GM23338 (cell line): ENCODE measurements around the gene CSGALNACT2. TPM values are rescaled to one million over a fixed set of nuclear protein-coding genes. Genes with fewer than 3 reads are reported as not detected.

Experiments
- ATAC-seq: fragments of 200-7000 bp; cut with Tn5 transposase; 3 replicates; pipeline ENCODE4 v1.9.1; 2020
- DNase-seq: peaks from one replicate; pipeline ENCODE4 v3.0.0-alpha.2; 2015; ENCODE audit warnings: low spot score
- H2AFZ ChIP-seq: fragments of 200-600 bp; sonication (generic); 2 replicates; pipeline ENCODE4 v1.8.0; 2016; ENCODE audit warnings: antibody characterized with exemption, mild to moderate bottlenecking, moderate library complexity
- H3F3A ChIP-seq: fragments of 200-600 bp; sonication (generic); replicated peaks from 2 replicates; pipeline ENCODE4 v1.8.0; 2017; ENCODE audit warnings: antibody characterized with exemption, mixed run types, low read depth
- H3K27ac ChIP-seq: fragments of 200-600 bp; sonication (generic); 2 replicates; pipeline ENCODE4 v1.6.1; 2016; ENCODE audit warnings: low read depth
- H3K27me3 ChIP-seq: fragments of 200-600 bp; sonication (generic); 2 replicates; pipeline ENCODE4 v1.8.0; 2016; ENCODE audit warnings: mild to moderate bottlenecking, mixed run types, moderate library complexity; ENCODE audit not compliant: insufficient read depth
- H3K36me3 ChIP-seq: fragments of 200-600 bp; sonication (generic); 2 replicates; pipeline ENCODE4 v1.8.0; 2016; ENCODE audit warnings: mild to moderate bottlenecking; ENCODE audit not compliant: insufficient read depth
- H3K4me1 ChIP-seq: fragments of 200-600 bp; sonication (generic); 2 replicates; pipeline ENCODE4 v1.8.0; 2016; ENCODE audit warnings: mild to moderate bottlenecking, moderate library complexity; ENCODE audit not compliant: insufficient read depth
- H3K4me2 ChIP-seq: fragments of 200-600 bp; sonication (generic); 2 replicates; pipeline ENCODE4 v1.7.1; 2017; ENCODE audit warnings: mixed run types
- H3K4me3 ChIP-seq: fragments of 200-600 bp; sonication (generic); 2 replicates; pipeline ENCODE4 v1.6.1; 2016; ENCODE audit warnings: mixed run types
- H3K79me2 ChIP-seq: fragments of 200-600 bp; sonication (generic); replicated peaks from 2 replicates; pipeline ENCODE4 v1.8.0; 2017; ENCODE audit warnings: mild to moderate bottlenecking; ENCODE audit not compliant: insufficient read depth
- H3K9me2 ChIP-seq: fragments of 200-600 bp; sonication (generic); 2 replicates; pipeline ENCODE4 v1.8.0; 2017; ENCODE audit not compliant: insufficient read depth
- H4K20me1 ChIP-seq: fragments of 200-600 bp; sonication (generic); replicated peaks from 2 replicates; pipeline ENCODE4 v1.8.0; 2017; ENCODE audit warnings: mild to moderate bottlenecking; ENCODE audit not compliant: insufficient read depth
- H3K27ac Mint-ChIP-seq: 2 replicates; pipeline ENCODE4 v1.8.0; 2020; ENCODE audit warnings: inconsistent platforms, mild to moderate bottlenecking, moderate library complexity, mixed read lengths
- H3K27me3 Mint-ChIP-seq: 3 replicates; pipeline ENCODE4 v1.8.0; 2022; ENCODE audit warnings: low read depth, mild to moderate bottlenecking, moderate library complexity, mixed read lengths, inconsistent platforms; ENCODE audit not compliant: insufficient read depth, poor library complexity
- H3K36me3 Mint-ChIP-seq: 3 replicates; pipeline ENCODE4 v1.8.0; 2021; ENCODE audit warnings: low read depth, mild to moderate bottlenecking, inconsistent platforms, moderate library complexity, mixed read lengths
- H3K4me1 Mint-ChIP-seq: 3 replicates; pipeline ENCODE4 v1.8.0; 2020; ENCODE audit warnings: mild to moderate bottlenecking, inconsistent platforms, mixed read lengths
- H3K4me3 Mint-ChIP-seq: 3 replicates; pipeline ENCODE4 v1.8.0; 2021; ENCODE audit warnings: moderate library complexity, mild to moderate bottlenecking, inconsistent platforms, mixed read lengths
- H3K9me3 Mint-ChIP-seq: 3 replicates; pipeline ENCODE4 v1.8.0; 2020; ENCODE audit warnings: moderate library complexity, mild to moderate bottlenecking, inconsistent platforms, mixed read lengths
- CREB1 ChIP-seq: fragments of 250-450 bp; sonication (Bioruptor Pico); IDR thresholded peaks from 2 replicates; pipeline ENCODE4 v1.5.0; 2020; ENCODE audit warnings: low read depth, mild to moderate bottlenecking, moderate library complexity
- EZH2 ChIP-seq: fragments of 200-600 bp; sonication (generic); IDR thresholded peaks from one replicate; pipeline ENCODE4 v1.8.0; 2017; ENCODE audit warnings: antibody characterized with exemption, mild to moderate bottlenecking, low read depth; ENCODE audit not compliant: unreplicated experiment
- EZH2phosphoT487 ChIP-seq: fragments of 200-600 bp; sonication (generic); IDR thresholded peaks from one replicate; pipeline ENCODE4 v1.8.1; 2018; ENCODE audit warnings: antibody characterized with exemption; ENCODE audit not compliant: unreplicated experiment
- JUNB ChIP-seq: IDR thresholded peaks from one replicate; pipeline ENCODE4 v1.6.1; 2016; ENCODE audit warnings: antibody characterized with exemption; ENCODE audit not compliant: unreplicated experiment
- NANOG ChIP-seq: IDR thresholded peaks from 2 replicates; pipeline ENCODE4 v1.6.1; 2016; ENCODE audit warnings: antibody characterized with exemption, borderline replicate concordance
- POLR2AphosphoS5 ChIP-seq: IDR thresholded peaks from 2 replicates; pipeline ENCODE4 v1.6.1; 2016; ENCODE audit warnings: antibody characterized with exemption, low read depth
- STAT1 ChIP-seq: IDR thresholded peaks from one replicate; pipeline ENCODE4 v1.6.1; 2016; ENCODE audit warnings: antibody characterized with exemption; ENCODE audit not compliant: unreplicated experiment
- ZNF114 ChIP-seq: fragments of 250-450 bp; sonication (Bioruptor Pico); IDR thresholded peaks from 2 replicates; pipeline ENCODE4 v1.5.0; 2020; ENCODE audit warnings: mild to moderate bottlenecking, moderate library complexity
- ZNF331 ChIP-seq: fragments of 250-450 bp; sonication (Bioruptor Pico); IDR thresholded peaks from 2 replicates; pipeline ENCODE4 v1.5.0; 2020; ENCODE audit warnings: low read depth, mild to moderate bottlenecking, moderate library complexity
- polyA plus RNA-seq: library from polyadenylated mRNA; unstranded; fragments of >200 nt; fragmentation: Nextera tagmentation; extraction: Ambion mirVana; gene quantifications from 2 replicates; pipeline ENCODE4 v1.2.1, GENCODE V29; 2016
- total RNA-seq: library from RNA; depleted of rRNA; stranded (reverse); fragments of >200 nt; shearing (Covaris generic); gene quantifications from 2 replicates; pipeline ENCODE4 v1.2.3, GENCODE V29; 2014
- TF ChIP-seq, protein P1 (sequence below): IDR thresholded peaks from one replicate; pipeline ENCODE4 v1.6.1; 2018; ENCODE audit warnings: antibody characterized with exemption; ENCODE audit not compliant: unreplicated experiment
- TF ChIP-seq, protein P2 (sequence below), 2 experiments: fragments of 200-600 bp in 1 of 2; sonication (generic) in 1 of 2; conservative IDR thresholded peaks; 2 replicates each; pipeline versions ENCODE4 v1.5.1 to v1.6.1; 2016 to 2017; ENCODE audit warnings: antibody characterized with exemption in 2 of 2, low read depth in 2 of 2, mild to moderate bottlenecking in 2 of 2, moderate library complexity in 1 of 2
- TF ChIP-seq, protein P3 (sequence below): IDR thresholded peaks from 2 replicates; pipeline ENCODE4 v1.6.1; 2016; ENCODE audit warnings: antibody characterized with exemption
- TF ChIP-seq, protein P4 (sequence below): fragments of 250-450 bp; sonication (Bioruptor Pico); IDR thresholded peaks from 2 replicates; pipeline ENCODE4 v1.5.0; 2020; ENCODE audit warnings: mild to moderate bottlenecking, moderate library complexity

Gene CSGALNACT2
- total and polyA plus RNA-seq, 2 experiments from 2014 or later = 3.0 to 4.6 TPM

DNA sequence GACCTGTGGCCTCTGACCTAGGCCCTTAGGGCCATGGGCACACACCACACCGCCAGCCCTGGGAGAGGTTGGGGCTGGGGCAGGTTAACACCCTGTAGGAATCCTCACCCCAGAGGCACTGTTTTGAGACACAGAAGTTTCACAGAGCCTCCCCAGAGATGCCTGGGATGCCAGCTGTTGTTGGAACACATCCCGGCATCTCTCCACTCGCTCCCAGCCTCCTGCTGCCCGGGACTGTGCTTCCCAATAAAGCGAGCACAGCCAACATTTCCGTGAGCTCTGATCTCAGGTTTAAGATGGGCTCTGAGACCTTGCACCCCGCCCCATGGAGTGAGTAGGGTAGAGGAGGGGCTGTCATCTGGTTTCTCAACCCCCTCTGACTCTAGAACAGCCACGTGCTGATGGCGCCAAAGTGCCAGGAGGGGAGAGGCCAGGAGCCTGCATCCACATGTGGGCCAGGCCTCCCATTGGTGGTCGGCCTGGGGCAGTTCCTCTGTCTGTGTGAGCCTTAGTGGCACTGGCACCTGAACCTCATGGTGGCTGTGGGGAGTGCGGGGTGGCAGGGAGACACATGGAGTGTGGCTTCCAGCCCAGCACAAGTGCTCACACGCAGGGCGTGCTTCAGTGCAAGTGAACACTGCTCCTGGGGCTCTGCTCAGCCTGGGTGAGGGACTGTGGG is 73.9 kb downstream of the CSGALNACT2 start:
- no peaks in the 10 kb centered on the region for H3K9me2 ChIP-seq
- DNase-seq = no peak
- H3K4me3 Mint-ChIP-seq = no peak overlapping the region
- H3K4me3 ChIP-seq = no peak overlapping the region
- TF ChIP-seq NANOG (no peak), EZH2phosphoT487 (no peak), JUNB (no peak), CREB1 (CRISPR knock-in tag) (no peak), ZNF331 (CRISPR knock-in tag) (no peak), ZNF114 (no peak), STAT1 (no peak), POLR2AphosphoS5 (no peak), EZH2 (no peak)
- TF ChIP-seq, protein P1, sequence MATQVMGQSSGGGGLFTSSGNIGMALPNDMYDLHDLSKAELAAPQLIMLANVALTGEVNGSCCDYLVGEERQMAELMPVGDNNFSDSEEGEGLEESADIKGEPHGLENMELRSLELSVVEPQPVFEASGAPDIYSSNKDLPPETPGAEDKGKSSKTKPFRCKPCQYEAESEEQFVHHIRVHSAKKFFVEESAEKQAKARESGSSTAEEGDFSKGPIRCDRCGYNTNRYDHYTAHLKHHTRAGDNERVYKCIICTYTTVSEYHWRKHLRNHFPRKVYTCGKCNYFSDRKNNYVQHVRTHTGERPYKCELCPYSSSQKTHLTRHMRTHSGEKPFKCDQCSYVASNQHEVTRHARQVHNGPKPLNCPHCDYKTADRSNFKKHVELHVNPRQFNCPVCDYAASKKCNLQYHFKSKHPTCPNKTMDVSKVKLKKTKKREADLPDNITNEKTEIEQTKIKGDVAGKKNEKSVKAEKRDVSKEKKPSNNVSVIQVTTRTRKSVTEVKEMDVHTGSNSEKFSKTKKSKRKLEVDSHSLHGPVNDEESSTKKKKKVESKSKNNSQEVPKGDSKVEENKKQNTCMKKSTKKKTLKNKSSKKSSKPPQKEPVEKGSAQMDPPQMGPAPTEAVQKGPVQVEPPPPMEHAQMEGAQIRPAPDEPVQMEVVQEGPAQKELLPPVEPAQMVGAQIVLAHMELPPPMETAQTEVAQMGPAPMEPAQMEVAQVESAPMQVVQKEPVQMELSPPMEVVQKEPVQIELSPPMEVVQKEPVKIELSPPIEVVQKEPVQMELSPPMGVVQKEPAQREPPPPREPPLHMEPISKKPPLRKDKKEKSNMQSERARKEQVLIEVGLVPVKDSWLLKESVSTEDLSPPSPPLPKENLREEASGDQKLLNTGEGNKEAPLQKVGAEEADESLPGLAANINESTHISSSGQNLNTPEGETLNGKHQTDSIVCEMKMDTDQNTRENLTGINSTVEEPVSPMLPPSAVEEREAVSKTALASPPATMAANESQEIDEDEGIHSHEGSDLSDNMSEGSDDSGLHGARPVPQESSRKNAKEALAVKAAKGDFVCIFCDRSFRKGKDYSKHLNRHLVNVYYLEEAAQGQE = no peak
- TF ChIP-seq, protein P2, sequence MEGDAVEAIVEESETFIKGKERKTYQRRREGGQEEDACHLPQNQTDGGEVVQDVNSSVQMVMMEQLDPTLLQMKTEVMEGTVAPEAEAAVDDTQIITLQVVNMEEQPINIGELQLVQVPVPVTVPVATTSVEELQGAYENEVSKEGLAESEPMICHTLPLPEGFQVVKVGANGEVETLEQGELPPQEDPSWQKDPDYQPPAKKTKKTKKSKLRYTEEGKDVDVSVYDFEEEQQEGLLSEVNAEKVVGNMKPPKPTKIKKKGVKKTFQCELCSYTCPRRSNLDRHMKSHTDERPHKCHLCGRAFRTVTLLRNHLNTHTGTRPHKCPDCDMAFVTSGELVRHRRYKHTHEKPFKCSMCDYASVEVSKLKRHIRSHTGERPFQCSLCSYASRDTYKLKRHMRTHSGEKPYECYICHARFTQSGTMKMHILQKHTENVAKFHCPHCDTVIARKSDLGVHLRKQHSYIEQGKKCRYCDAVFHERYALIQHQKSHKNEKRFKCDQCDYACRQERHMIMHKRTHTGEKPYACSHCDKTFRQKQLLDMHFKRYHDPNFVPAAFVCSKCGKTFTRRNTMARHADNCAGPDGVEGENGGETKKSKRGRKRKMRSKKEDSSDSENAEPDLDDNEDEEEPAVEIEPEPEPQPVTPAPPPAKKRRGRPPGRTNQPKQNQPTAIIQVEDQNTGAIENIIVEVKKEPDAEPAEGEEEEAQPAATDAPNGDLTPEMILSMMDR (conservative IDR thresholded peaks at IDR 0.05; ENCODE audit: low read depth in 2 of 2) = no peak
- TF ChIP-seq, protein P3, sequence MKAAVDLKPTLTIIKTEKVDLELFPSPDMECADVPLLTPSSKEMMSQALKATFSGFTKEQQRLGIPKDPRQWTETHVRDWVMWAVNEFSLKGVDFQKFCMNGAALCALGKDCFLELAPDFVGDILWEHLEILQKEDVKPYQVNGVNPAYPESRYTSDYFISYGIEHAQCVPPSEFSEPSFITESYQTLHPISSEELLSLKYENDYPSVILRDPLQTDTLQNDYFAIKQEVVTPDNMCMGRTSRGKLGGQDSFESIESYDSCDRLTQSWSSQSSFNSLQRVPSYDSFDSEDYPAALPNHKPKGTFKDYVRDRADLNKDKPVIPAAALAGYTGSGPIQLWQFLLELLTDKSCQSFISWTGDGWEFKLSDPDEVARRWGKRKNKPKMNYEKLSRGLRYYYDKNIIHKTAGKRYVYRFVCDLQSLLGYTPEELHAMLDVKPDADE = no peak
- TF ChIP-seq, protein P4, sequence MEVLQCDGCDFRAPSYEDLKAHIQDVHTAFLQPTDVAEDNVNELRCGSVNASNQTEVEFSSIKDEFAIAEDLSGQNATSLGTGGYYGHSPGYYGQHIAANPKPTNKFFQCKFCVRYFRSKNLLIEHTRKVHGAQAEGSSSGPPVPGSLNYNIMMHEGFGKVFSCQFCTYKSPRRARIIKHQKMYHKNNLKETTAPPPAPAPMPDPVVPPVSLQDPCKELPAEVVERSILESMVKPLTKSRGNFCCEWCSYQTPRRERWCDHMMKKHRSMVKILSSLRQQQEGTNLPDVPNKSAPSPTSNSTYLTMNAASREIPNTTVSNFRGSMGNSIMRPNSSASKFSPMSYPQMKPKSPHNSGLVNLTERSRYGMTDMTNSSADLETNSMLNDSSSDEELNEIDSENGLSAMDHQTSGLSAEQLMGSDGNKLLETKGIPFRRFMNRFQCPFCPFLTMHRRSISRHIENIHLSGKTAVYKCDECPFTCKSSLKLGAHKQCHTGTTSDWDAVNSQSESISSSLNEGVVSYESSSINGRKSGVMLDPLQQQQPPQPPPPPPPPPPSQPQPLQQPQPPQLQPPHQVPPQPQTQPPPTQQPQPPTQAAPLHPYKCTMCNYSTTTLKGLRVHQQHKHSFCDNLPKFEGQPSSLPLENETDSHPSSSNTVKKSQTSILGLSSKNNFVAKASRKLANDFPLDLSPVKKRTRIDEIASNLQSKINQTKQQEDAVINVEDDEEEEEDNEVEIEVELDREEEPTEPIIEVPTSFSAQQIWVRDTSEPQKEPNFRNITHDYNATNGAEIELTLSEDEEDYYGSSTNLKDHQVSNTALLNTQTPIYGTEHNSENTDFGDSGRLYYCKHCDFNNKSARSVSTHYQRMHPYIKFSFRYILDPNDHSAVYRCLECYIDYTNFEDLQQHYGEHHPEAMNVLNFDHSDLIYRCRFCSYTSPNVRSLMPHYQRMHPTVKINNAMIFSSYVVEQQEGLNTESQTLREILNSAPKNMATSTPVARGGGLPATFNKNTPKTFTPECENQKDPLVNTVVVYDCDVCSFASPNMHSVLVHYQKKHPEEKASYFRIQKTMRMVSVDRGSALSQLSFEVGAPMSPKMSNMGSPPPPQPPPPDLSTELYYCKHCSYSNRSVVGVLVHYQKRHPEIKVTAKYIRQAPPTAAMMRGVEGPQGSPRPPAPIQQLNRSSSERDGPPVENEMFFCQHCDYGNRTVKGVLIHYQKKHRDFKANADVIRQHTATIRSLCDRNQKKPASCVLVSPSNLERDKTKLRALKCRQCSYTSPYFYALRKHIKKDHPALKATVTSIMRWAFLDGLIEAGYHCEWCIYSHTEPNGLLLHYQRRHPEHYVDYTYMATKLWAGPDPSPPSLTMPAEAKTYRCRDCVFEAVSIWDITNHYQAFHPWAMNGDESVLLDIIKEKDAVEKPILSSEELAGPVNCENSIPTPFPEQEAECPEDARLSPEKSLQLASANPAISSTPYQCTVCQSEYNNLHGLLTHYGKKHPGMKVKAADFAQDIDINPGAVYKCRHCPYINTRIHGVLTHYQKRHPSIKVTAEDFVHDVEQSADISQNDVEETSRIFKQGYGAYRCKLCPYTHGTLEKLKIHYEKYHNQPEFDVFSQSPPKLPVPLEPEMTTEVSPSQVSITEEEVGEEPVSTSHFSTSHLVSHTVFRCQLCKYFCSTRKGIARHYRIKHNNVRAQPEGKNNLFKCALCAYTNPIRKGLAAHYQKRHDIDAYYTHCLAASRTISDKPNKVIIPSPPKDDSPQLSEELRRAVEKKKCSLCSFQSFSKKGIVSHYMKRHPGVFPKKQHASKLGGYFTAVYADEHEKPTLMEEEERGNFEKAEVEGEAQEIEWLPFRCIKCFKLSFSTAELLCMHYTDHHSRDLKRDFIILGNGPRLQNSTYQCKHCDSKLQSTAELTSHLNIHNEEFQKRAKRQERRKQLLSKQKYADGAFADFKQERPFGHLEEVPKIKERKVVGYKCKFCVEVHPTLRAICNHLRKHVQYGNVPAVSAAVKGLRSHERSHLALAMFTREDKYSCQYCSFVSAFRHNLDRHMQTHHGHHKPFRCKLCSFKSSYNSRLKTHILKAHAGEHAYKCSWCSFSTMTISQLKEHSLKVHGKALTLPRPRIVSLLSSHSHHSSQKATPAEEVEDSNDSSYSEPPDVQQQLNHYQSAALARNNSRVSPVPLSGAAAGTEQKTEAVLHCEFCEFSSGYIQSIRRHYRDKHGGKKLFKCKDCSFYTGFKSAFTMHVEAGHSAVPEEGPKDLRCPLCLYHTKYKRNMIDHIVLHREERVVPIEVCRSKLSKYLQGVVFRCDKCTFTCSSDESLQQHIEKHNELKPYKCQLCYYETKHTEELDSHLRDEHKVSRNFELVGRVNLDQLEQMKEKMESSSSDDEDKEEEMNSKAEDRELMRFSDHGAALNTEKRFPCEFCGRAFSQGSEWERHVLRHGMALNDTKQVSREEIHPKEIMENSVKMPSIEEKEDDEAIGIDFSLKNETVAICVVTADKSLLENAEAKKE (CRISPR knock-in tag) = no peak
- H3K27ac ChIP-seq = no peak overlapping the region
- no peaks in the 10 kb centered on the region for H4K20me1 ChIP-seq
- no peak overlapping the region for H3K4me2 ChIP-seq
- ATAC-seq = no peak
- no peaks in the 10 kb centered on the region for H3K36me3 ChIP-seq
- H3K36me3 Mint-ChIP-seq = no peaks in the 10 kb centered on the region
- H3K4me1 ChIP-seq = no peaks in the 10 kb centered on the region
- H3K27me3 Mint-ChIP-seq = peaks cover 11% of the 10 kb centered on the region
- H3K27ac Mint-ChIP-seq = no peak overlapping the region
- H3K79me2 ChIP-seq = no peaks in the 10 kb centered on the region
- no peaks in the 10 kb centered on the region for H3F3A ChIP-seq
- H2AFZ ChIP-seq = no peak overlapping the region
- H3K9me3 Mint-ChIP-seq = no peaks in the 10 kb centered on the region
- no peaks in the 10 kb centered on the region for H3K27me3 ChIP-seq
- peaks cover 2% of the 10 kb centered on the region; the same call in 2 of the 3 replicates for H3K4me1 Mint-ChIP-seq
